ENCODE data around the gene MROH8.

MROH8 gene

DNA sequence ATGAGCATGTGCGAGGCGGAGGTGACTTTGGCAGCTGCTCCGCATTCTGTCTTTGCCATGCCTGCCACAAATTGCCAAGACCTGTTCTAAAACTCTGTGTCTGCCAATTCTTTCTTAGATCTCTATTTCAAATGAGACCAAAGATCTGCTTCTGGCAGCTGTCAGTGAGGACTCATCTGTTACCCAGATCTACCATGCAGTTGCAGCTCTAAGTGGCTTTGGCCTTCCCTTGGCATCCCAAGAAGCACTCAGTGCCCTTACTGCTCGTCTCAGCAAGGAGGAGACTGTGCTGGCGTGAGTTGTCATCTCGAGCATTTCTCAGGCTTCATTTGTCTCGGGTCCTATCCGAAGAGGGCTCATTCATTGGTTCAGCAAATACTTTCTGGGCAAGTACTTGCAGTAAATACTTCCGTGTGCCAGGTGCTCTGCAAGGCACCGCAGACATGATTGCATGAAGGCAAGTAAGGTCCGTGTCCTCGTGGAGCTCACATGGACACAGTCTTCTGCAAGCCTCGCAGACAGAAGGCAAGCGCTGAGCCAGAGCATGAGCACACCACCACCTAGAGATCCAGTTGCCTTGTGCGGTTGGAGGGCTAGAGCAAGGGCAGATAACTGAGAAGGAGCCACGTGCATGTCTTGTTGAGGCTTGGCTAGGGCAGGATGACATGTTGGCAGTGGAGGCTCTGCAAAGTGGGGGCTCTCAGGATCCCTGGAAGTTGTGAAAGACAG lies 19.7 kb upstream of the MROH8 start:
- no peak for DNase-seq

DNA sequence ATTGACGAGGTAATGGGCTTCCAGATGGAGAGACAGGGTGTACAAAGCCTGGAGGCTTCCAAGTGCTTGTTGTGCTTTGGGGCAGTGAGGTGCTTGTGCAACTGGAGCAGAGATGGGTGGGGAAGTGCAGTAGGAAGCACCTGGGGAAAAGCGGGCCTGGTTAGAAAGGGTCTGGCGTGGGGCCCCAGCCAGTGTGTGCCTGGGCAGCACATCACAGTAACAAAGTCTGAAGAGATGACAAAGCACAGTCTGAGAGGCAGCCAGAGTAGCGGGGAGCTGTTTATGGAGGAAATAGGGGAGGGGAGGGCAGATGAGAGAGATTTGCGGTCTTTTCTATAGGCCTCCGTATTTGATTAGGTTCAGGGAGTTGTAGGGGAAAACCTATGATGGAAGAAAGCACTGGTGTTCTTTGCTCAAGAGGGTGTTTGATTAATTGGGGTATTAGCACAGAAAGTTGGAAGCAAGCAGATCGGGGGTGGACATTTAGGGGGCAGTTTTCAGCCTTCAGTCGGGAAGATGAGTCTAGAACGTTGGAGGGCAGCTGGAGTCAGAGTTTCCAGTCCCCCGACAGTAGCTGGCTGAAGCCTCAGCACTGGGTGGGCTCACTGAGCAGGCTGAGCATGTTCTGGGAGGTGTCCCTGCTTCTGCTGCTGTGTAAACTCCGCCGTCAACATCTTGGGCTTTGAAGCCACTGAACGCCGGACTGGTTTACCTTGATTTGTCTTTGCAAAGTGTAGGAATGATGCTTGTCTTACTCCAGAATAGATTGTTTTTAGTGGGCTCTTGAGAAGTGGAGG lies 15.5 kb upstream of the MROH8 start:
- peak; percentile 26 for DNase-seq

- DNase-seq = no peak
These were observed 14.5 kb upstream of the MROH8 start for GRCh38 chr20:37193821-37194220.

- DNase-seq = no peak
These were observed 13.9 kb upstream of the MROH8 start for GRCh38 chr20:37193226-37193625.

- peak; percentile 79 for DNase-seq
These were observed 12.9 kb upstream of the MROH8 start for GRCh38 chr20:37192137-37192854.

- no peak for DNase-seq
These were observed 11.2 kb upstream of the MROH8 start for GRCh38 chr20:37190354-37191112.

GRCh38 chr20:37189416-37190016 lies 10.2 kb upstream of the MROH8 start:
- DNase-seq = no peak

DNA sequence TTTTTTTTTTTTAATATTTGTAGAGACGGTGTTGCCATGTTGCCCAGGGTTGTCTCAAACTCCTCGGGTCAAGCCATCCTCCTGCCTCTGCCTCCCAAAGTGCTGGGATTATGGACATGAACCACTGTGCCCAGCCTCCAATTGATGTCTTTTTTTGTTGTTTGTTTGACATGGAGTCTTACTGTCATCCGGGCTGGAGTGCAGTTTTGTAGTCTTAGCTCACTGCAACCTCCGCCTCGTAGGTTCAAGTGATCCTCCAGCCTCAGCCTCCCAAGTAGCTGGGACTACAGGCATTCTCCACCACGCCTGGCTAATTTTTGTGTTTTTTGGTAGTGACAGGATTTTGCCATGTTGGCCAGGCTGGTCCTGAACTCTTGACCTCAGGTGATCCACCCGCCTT lies 9.4 kb upstream of the MROH8 start:
- DNase-seq = no peak

- DNase-seq = no peak
These were observed 6.3 kb upstream of the MROH8 start for GRCh38 chr20:37185686-37186085.

GRCh38 chr20:37179683-37180524 lies 556 bp upstream of the MROH8 start:
- DNase-seq = peak; percentile 23

DNA sequence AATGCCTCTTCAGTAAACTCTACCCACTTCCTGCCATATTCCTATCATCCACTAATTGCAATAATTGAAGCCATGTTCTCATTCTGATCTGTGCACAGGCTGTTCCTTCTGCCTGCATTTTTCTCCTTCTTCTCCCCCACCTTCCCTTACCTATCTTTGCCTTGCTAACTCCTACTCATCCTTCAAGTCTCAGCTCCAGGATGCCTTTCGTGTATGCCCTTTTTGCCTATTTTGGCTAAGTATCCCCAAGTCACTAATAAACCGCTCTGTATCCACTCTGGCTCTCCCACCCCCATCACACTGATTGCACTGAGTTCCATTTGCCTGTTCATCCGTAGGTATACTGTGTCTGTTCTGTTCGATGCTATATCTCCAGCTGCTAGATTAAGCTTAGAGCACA lies 6.5 kb downstream of the MROH8 start:
- DNase-seq = no peak

DNA sequence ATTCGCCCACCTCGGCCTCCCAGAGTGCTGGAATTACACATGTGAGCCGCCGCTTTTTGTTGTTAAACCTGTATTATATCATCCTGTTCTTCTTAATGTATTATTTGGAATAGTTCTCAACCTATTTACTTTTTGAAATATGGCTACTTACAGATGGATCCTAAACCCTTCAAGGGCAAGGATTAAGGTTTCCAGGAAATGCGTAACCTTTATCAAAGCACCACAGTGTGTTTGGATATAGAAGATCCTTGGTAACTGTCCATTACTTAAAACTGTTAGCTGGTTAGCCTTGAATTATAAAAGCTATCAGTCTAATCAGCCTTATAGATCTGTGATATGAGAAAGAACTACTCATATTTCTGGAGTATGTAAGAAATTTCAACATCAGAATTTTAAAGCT lies 12.5 kb downstream of the MROH8 start:
- DNase-seq = no peak

DNA sequence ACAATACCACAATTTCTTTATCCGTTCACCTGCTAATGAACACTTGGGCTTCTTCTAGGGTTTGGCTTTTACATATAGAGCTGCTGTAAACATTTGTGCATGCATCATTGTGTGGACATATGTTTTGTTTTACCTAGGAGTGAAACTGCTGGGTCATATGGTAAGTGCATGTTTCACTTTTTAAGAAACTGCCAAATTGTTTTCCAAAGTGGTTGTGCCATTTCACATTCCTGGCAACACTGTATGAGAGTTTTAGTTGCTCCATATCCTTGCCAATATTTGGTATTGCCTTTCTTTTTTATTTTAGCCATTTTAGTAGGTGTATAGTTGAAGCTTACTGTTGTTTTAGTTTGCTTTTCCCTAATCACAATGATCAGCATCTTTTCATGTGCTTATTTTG lies 14.3 kb downstream of the MROH8 start:
- DNase-seq = no peak

- no peak for DNase-seq
These were observed 15.4 kb downstream of the MROH8 start for GRCh38 chr20:37163832-37164554.

- no peak for DNase-seq
These were observed 16.7 kb downstream of the MROH8 start for GRCh38 chr20:37162646-37163045.

DNA sequence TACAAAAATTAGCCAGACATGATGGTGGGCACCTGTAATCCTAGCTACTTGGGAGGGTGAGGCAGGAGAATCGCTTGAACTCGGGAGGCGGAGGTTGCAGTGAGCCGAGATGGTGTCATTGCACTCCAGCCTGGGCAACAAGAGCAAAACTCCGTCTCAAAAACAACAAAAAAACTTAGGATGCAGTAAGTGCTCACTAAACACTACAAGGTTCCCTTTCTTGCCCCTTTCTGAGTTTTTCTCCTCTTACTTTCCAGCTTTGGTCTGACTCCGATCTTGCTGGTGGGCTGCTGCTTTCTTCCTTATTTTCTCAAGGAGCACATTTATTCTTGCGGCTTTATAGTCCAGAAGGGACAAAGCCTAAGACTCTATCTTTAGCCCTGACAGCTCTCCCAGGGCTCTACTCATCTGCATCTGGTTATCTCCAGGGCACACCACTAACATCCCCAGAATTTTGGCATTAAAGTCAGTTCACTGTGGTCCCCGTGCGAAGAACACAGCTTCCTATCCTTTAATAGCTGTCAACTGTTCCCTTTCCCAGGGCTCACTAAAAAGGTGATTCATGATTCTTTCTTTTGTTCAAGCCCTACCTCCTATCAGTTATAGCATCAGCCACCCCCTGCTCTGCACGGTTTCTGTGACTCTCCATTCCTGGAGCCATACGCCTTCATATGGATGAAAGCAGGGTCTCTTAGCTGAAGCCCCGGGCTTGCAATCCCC lies 17.4 kb downstream of the MROH8 start:
- no peak for DNase-seq

- DNase-seq = no peak
These were observed 18.7 kb downstream of the MROH8 start for GRCh38 chr20:37160683-37161082.

GRCh38 chr20:37158248-37158647 lies 21.1 kb downstream of the MROH8 start:
- no peak for DNase-seq

DNA sequence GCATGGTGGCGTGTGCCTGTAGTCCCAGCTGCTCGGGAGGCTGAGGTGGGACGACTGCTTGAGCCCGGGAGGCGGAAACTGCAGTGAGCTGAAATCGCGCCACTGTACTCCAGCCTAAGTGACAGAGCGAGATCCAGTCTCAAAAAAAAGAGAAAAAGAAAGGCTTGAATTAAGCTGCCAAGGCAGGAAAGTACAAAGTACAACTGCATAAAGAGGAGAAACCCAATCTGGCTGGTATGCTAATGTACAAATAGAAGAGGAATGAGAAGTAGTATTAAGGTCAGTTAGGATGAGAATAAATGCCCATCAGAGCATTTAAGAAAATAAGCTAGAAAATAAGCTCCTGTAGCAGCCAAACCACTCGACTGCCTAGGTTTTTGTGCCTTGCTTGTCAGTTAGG lies 23.4 kb downstream of the MROH8 start:
- no peak for DNase-seq

DNA sequence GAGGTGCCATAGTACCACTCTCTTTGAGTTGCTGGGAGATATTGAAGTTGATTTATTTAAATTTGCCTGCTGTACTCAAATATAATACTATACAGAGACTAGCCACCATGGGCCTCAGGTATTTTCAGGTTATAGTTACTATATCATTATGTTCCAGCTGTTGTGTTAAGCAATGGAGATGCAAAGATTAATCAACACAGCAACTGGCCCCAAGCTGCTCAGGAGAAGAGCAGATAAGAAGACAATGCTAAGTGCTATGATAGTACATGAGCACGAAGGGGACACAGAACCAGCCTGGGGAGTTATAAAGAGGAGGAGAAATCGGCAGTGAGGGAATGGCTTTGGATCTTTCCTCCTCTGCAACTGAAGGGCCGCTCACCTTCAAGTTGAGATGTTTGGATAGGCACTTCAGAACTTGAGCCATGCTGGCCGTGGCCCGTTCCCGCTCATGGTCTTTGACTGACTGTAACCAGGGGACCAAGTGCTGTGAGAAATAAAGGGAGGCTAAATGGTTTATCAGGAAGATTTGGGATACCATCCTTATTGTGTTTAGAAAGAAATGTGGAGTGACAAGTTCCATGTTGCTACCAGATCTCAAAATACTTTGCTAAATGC lies 24.6 kb downstream of the MROH8 start:
- no peak for DNase-seq

Measured in activated CD4-positive, alpha-beta T cell treated with anti-CD3 and anti-CD28 coated beads, Interleukin-2, Interleukin-6, amounts not matched to agents 100 ng/mL and 50 ng/mL, durations not matched to agents 16 hours and 8 hours (primary cell).